H1 (cell line): ENCODE data around the gene NEU4. TPM values are rescaled to one million over a fixed set of nuclear protein-coding genes. Genes with fewer than 3 reads are reported as not detected.

Experiments used
- CTCF ChIA-PET: fragments of 300-600 bp; sonication (Branson Sonifier 250); formaldehyde crosslinking; loops from one replicate; lab custom pipeline; 2021; ENCODE audit not compliant: partially characterized antibody; lab: Charles Lee
- POLR2A ChIA-PET: fragments of 300-600 bp; sonication (Branson Sonifier 250); formaldehyde crosslinking; loops from one replicate; lab custom pipeline; 2021; ENCODE audit warnings: inconsistent platforms; ENCODE audit not compliant: partially characterized antibody; lab: Charles Lee
- DNase-seq, 2 experiments: peaks; one replicate each; pipeline versions ENCODE4 v3.0.0 to v3.0.0-alpha.2; 2010 to 2022; ENCODE audit warnings: low spot score in 2 of 2, low read depth in 1 of 2, mixed read lengths in 1 of 2
- FAIRE-seq: peaks from 2 replicates; lab custom pipeline; 2011; peaks lifted over from hg19 to GRCh38; lab: Jason Lieb, UNC
- H2AFZ ChIP-seq: 2 replicates; pipeline ENCODE4 v1.8.1; 2012; ENCODE audit warnings: low read length, inconsistent platforms
- H2AK5ac ChIP-seq: 2 replicates; pipeline ENCODE4 v1.6.1; 2013; ENCODE audit warnings: low read depth, low read length
- H2BK120ac ChIP-seq: replicated peaks from 2 replicates; pipeline ENCODE3; 2013; ENCODE audit warnings: low read depth, low read length, inconsistent platforms
- H2BK12ac ChIP-seq: 2 replicates; pipeline ENCODE4 v1.6.1; 2013; ENCODE audit warnings: low read depth, low read length
- H2BK15ac ChIP-seq: 2 replicates; pipeline ENCODE4 v1.6.1; 2013; ENCODE audit warnings: low read length
- H2BK20ac ChIP-seq: 2 replicates; pipeline ENCODE4 v1.6.1; 2013; ENCODE audit warnings: low read length
- H2BK5ac ChIP-seq: 2 replicates; pipeline ENCODE4 v1.6.1; 2013; ENCODE audit warnings: low read depth, low read length
- H3K14ac ChIP-seq: 2 replicates; pipeline ENCODE4 v1.6.1; 2013; ENCODE audit warnings: inconsistent platforms; ENCODE audit not compliant: insufficient read length
- H3K18ac ChIP-seq: 2 replicates; pipeline ENCODE4 v1.6.1; 2013; ENCODE audit warnings: low read length; ENCODE audit errors: extremely low read depth
- H3K23ac ChIP-seq: 2 replicates; pipeline ENCODE4 v1.6.1; 2013; ENCODE audit warnings: inconsistent platforms; ENCODE audit not compliant: insufficient read length
- H3K23me2 ChIP-seq: 2 replicates; pipeline ENCODE4 v1.6.1; 2013; ENCODE audit warnings: low read depth, low read length
- H3K27ac ChIP-seq: 2 replicates; pipeline ENCODE4 v1.6.1; 2011; ENCODE audit warnings: low read depth, low read length, inconsistent platforms
- H3K27me3 ChIP-seq, 4 experiments: replicated peaks in 1 of 4; 1 replicate in 1 of 4; 2 replicates in 3 of 4; pipeline versions ENCODE4 v1.6.1 to v1.8.1; 2011 to 2013; ENCODE audit warnings: low read length in 3 of 4, mild to moderate bottlenecking in 3 of 4, inconsistent platforms in 2 of 4, mixed read lengths in 2 of 4, moderate library complexity in 1 of 4; ENCODE audit not compliant: control insufficient read depth in 3 of 4, insufficient read depth in 3 of 4; ENCODE audit errors: extremely low read depth in 1 of 4
- H3K36me3 ChIP-seq, 4 experiments: 2 replicates each; pipeline versions ENCODE4 v1.6.1 to v1.8.1; 2011 to 2013; ENCODE audit warnings: mild to moderate bottlenecking in 4 of 4, low read length in 3 of 4, moderate library complexity in 2 of 4, control low read depth in 1 of 4, inconsistent platforms in 1 of 4; ENCODE audit not compliant: insufficient read depth in 4 of 4, control insufficient read depth in 2 of 4
- H3K4ac ChIP-seq: replicated peaks from 2 replicates; pipeline ENCODE3; 2013; ENCODE audit warnings: low read length, low read depth, mixed read lengths, inconsistent platforms; ENCODE audit not compliant: insufficient read length
- H3K4me1 ChIP-seq, 4 experiments: replicated peaks in 1 of 4; 1 replicate in 1 of 4; 2 replicates in 3 of 4; pipeline versions ENCODE4 v1.6.1 to v1.8.1; 2011 to 2013; ENCODE audit warnings: low read length in 3 of 4, inconsistent platforms in 2 of 4, mixed read lengths in 1 of 4; ENCODE audit not compliant: insufficient read depth in 4 of 4, control insufficient read depth in 3 of 4
- H3K4me2 ChIP-seq, 2 experiments: 2 replicates each; pipeline versions ENCODE4 v1.6.1 to v1.8.1; 2011 to 2013; ENCODE audit warnings: low read depth in 2 of 2, low read length in 2 of 2, control low read depth in 1 of 2, inconsistent platforms in 1 of 2, mild to moderate bottlenecking in 1 of 2; ENCODE audit not compliant: insufficient read depth in 1 of 2
- H3K4me3 ChIP-seq, 4 experiments: fragments of 200-600, 300-600 bp in 1 of 4; sonication (generic), shearing (Covaris generic), sonication (Bioruptor Twin) in 1 of 4; 2 replicates each; pipeline versions ENCODE4 v1.5.1 to v1.8.1; 2011 to 2016; ENCODE audit warnings: low read length in 4 of 4, low read depth in 3 of 4, control low read depth in 2 of 4, inconsistent platforms in 2 of 4, mild to moderate bottlenecking in 2 of 4, mixed read lengths in 1 of 4, moderate library complexity in 1 of 4; ENCODE audit not compliant: insufficient read depth in 2 of 4; ENCODE audit errors: extremely low read depth in 1 of 4
- H3K56ac ChIP-seq: replicated peaks from 2 replicates; pipeline ENCODE3; 2013; ENCODE audit warnings: low read depth, mild to moderate bottlenecking, mixed read lengths, low read length, inconsistent platforms; ENCODE audit not compliant: insufficient read length
- H3K79me1 ChIP-seq: 2 replicates; pipeline ENCODE4 v1.6.1; 2013; ENCODE audit warnings: low read depth, low read length, control low read depth
- H3K79me2 ChIP-seq, 2 experiments: 2 replicates each; pipeline versions ENCODE4 v1.6.1 to v1.8.1; 2012 to 2013; ENCODE audit warnings: low read length in 2 of 2, mild to moderate bottlenecking in 2 of 2, inconsistent platforms in 1 of 2; ENCODE audit not compliant: insufficient read depth in 2 of 2, control insufficient read depth in 1 of 2
- H3K9ac ChIP-seq, 4 experiments: replicated peaks in 1 of 4; 1 replicate in 1 of 4; 2 replicates in 3 of 4; pipeline versions ENCODE4 v1.6.1 to v1.8.1; 2011 to 2013; ENCODE audit warnings: low read depth in 3 of 4, low read length in 3 of 4, control low read depth in 2 of 4, mild to moderate bottlenecking in 2 of 4, moderate library complexity in 2 of 4, inconsistent platforms in 1 of 4; ENCODE audit errors: extremely low read depth in 1 of 4
- H3K9me3 ChIP-seq, 2 experiments: 2 replicates each; pipeline versions ENCODE4 v1.6.1 to v1.8.1; 2012 to 2013; ENCODE audit warnings: mild to moderate bottlenecking in 2 of 2, moderate library complexity in 2 of 2, control low read depth in 1 of 2, inconsistent platforms in 1 of 2, low read depth in 1 of 2, low read length in 1 of 2, mixed read lengths in 1 of 2; ENCODE audit not compliant: insufficient read depth in 2 of 2
- H4K20me1 ChIP-seq, 2 experiments: replicated peaks in 1 of 2; 2 replicates each; pipeline versions ENCODE3 to v1.8.1; 2011 to 2013; ENCODE audit warnings: inconsistent platforms in 2 of 2, low read length in 2 of 2, mild to moderate bottlenecking in 1 of 2; ENCODE audit not compliant: insufficient read depth in 2 of 2, control insufficient read depth in 1 of 2
- H4K5ac ChIP-seq: 2 replicates; pipeline ENCODE4 v1.6.1; 2013; ENCODE audit warnings: low read length, low read depth, mixed read lengths, inconsistent platforms; ENCODE audit not compliant: insufficient read length
- H4K8ac ChIP-seq: 2 replicates; pipeline ENCODE4 v1.8.0; 2013; ENCODE audit warnings: mild to moderate bottlenecking, moderate library complexity, low read length, inconsistent platforms; ENCODE audit not compliant: insufficient read depth; ENCODE audit errors: extremely low read depth
- H4K91ac ChIP-seq: replicated peaks from 2 replicates; pipeline ENCODE3; 2013; ENCODE audit warnings: low read length, mixed read lengths, inconsistent platforms; ENCODE audit not compliant: insufficient read length
- CBX5 ChIP-seq: fragments of 300-800, 300-1000 bp; sonication (generic); IDR thresholded peaks from 2 replicates; pipeline ENCODE4 v1.7.1; 2016; ENCODE audit warnings: antibody characterized with exemption, low read length, low read depth
- CHD2 ChIP-seq: IDR thresholded peaks from 2 replicates; pipeline ENCODE4 v1.6.1; 2012; ENCODE audit warnings: low read length, improper control_type of control experiment
- CTBP2 ChIP-seq: IDR thresholded peaks from 2 replicates; pipeline ENCODE4 v1.7.0; 2011; ENCODE audit warnings: borderline replicate concordance, mild to moderate bottlenecking, moderate library complexity, mixed read lengths, low read length; ENCODE audit not compliant: insufficient read depth, insufficient read length
- GABPA ChIP-seq: IDR thresholded peaks from 2 replicates; pipeline ENCODE4 v1.6.1; 2011; ENCODE audit warnings: mild to moderate bottlenecking, low read length, moderate library complexity, borderline replicate concordance; ENCODE audit not compliant: insufficient read depth
- RFX5 ChIP-seq: IDR thresholded peaks from 2 replicates; pipeline ENCODE4 v1.6.1; 2011; ENCODE audit warnings: low read depth, low read length, improper control_type of control experiment, borderline replicate concordance
- SP4 ChIP-seq: IDR thresholded peaks from 2 replicates; pipeline ENCODE4 v1.6.1; 2012; ENCODE audit warnings: low read length, inconsistent platforms
- TAF7 ChIP-seq: optimal IDR thresholded peaks from 2 replicates; pipeline ENCODE3; 2011; ENCODE audit warnings: low read depth, mild to moderate bottlenecking, inconsistent platforms, low read length, moderate library complexity, borderline replicate concordance
- ZNF274 ChIP-seq: IDR thresholded peaks from 2 replicates; pipeline ENCODE4 v1.7.0; 2012; ENCODE audit warnings: low read length, borderline replicate concordance; ENCODE audit errors: extremely low read depth
- WGBS, 2 experiments: shearing (Covaris generic) in 1 of 2; methylation state at CpG; one replicate each; pipeline versions ENCODE4 v1.1.6 to v1.1.7; 2013 to 2015; ENCODE audit warnings: low lambda C conversion rate in 2 of 2, mixed read lengths in 2 of 2, inconsistent platforms in 1 of 2, low coverage in 1 of 2, missing lambda C conversion rate in 1 of 2; ENCODE audit not compliant: insufficient replicate concordance in 2 of 2, insufficient coverage in 1 of 2, insufficient read length in 1 of 2; ENCODE audit errors: extremely low coverage in 1 of 2, missing lambda C conversion rate in 1 of 2; 5-methylcytosine and 5-hydroxymethylcytosine counted together
- polyA plus RNA-seq, 7 experiments: library from polyadenylated mRNA; depleted of rRNA in 3 of 7; stranded (reverse) in 5 of 7; unstranded in 2 of 7; fragments of >200 nt in 5 of 7; fragments of 200-250 nt in 2 of 7; gene quantifications; 1 replicate in 5 of 7; 2 replicates in 1 of 7; 4 replicates in 1 of 7; pipeline versions ENCODE4 v1.2.1 to v1.2.3, GENCODE V29; 2011 to 2013; ENCODE audit warnings: missing spikeins in 2 of 7, mixed read lengths in 2 of 7
- total RNA-seq: library from RNA; stranded (reverse); fragmentation: NEBNext Ultra II Directional; extraction: Animal tissue kit (Norgen Biotek cat#: 25700); gene quantifications from 2 replicates; pipeline ENCODE4 v1.2.1, GENCODE V29; 2021
- TF ChIP-seq, protein P1 (sequence below): IDR thresholded peaks from 2 replicates; pipeline ENCODE4 v1.6.1; 2012; ENCODE audit warnings: inconsistent platforms

Gene NEU4
- total and polyA plus RNA-seq, 2 of the 8 experiments (the other 6 are each of a cell fraction or from before 2014, with no cell fraction given) = 0.32 to 0.50 TPM

DNA sequence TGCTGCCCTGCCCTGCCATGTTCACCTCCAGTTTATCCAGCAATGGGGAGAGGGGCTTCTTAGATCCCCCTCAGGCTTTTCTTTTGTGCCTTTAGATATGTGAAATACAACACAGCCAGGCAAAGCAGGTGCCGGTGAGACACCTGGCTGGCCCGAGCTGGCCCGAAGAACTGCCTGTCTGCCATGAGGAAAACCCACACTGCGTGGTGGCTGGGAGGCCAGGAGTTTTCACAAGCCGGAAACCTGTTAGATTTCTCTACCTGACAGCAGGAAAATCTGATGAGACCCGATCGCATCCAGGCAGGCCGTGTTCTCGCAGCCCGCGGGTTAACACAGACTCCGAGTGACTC, 38.1 kb upstream of the NEU4 start:
- no peaks in the 10 kb centered on the region for H3K9me3 ChIP-seq
- no peak for TF ChIP-seq RFX5
- no peak for TF ChIP-seq GABPA
- TF ChIP-seq CBX5 = no peak
- TF ChIP-seq TAF7 = no peak
- no peak for TF ChIP-seq CHD2
- TF ChIP-seq CTBP2 = no peak
- TF ChIP-seq SP4 = no peak
- TF ChIP-seq ZNF274 = no peak
- TF ChIP-seq, protein P1, sequence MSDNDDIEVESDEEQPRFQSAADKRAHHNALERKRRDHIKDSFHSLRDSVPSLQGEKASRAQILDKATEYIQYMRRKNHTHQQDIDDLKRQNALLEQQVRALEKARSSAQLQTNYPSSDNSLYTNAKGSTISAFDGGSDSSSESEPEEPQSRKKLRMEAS = no peak
- no peak overlapping the region for H2AK5ac ChIP-seq
- H3K23me2 ChIP-seq = no peaks in the 10 kb centered on the region
- no peak overlapping the region for H3K18ac ChIP-seq
- H3K36me3 ChIP-seq = no peaks in the 10 kb centered on the region
- H3K4me2 ChIP-seq = no peak overlapping the region
- H2BK15ac ChIP-seq = 0 out of 2 replicates have a peak overlapping the region, but pooled peaks have one; percentile 81
- H3K27me3 ChIP-seq = no peaks in the 10 kb centered on the region
- peaks cover 0 to 13% (median 5%) of the 10 kb centered on the region in 4 experiments; a peak in 5 of 7 replicates for H3K4me1 ChIP-seq
- FAIRE-seq (no peak), DNase-seq (no peak)
- peak overlapping the region; percentile 1 for H4K91ac ChIP-seq
- no peaks in the 10 kb centered on the region for H3K79me2 ChIP-seq
- POLR2A ChIA-PET = interaction anchor here (1.8 kb wide), 1 partner anchor 70 kb away, joined by 5 read pairs; the partner anchor contains the start of gene ING5
- H3K23ac ChIP-seq = no peak overlapping the region
- peaks cover 0 to 2% of the 10 kb centered on the region in 2 experiments for H4K20me1 ChIP-seq
- no peaks in the 10 kb centered on the region for H3K79me1 ChIP-seq
- 0 out of 2 replicates have a peak overlapping the region, but pooled peaks have one; percentile 9 for H2BK12ac ChIP-seq
- no peak overlapping the region for H3K56ac ChIP-seq
- CTCF ChIA-PET = interaction anchor here (1.2 kb wide), 1 partner anchor 84 kb away, joined by 3 read pairs; no protein-coding TSS in a partner anchor
- H2BK20ac ChIP-seq = no peak overlapping the region
- H2BK120ac ChIP-seq = no peak overlapping the region
- H2BK5ac ChIP-seq = no peak overlapping the region
- WGBS, 2 experiments = 90% methylated on average over 10 of the region's 12 CpGs; no CpG with 5 or more reads in 1 of the 2 experiments
- H3K27ac ChIP-seq = no peak overlapping the region
- peak overlapping the region; percentile 12 for H3K4ac ChIP-seq
- H3K9ac ChIP-seq = no peak overlapping the region
- peak overlapping the region; percentile 39; the same call in 1 of the 2 replicates for H4K8ac ChIP-seq
- H2AFZ ChIP-seq = no peak overlapping the region
- H4K5ac ChIP-seq = no peak overlapping the region
- no peak overlapping the region for H3K14ac ChIP-seq
- no peak overlapping the region for H3K4me3 ChIP-seq
